HUDEP-2 (cell line): ENCODE data around the gene USP43.
"Not testable (repeated sequence)": the region's sequence is repeated elsewhere in the genome, so short reads cannot be mapped to it uniquely, and the experiment has no call there.

Source experiments
- DNase-seq, 76 experiments: peaks; one replicate each; lab custom pipeline; 2025; ENCODE audit not compliant: unreplicated experiment in 76 of 76; lab: John Stamatoyannopoulos, UW

Gene USP43, protein sequence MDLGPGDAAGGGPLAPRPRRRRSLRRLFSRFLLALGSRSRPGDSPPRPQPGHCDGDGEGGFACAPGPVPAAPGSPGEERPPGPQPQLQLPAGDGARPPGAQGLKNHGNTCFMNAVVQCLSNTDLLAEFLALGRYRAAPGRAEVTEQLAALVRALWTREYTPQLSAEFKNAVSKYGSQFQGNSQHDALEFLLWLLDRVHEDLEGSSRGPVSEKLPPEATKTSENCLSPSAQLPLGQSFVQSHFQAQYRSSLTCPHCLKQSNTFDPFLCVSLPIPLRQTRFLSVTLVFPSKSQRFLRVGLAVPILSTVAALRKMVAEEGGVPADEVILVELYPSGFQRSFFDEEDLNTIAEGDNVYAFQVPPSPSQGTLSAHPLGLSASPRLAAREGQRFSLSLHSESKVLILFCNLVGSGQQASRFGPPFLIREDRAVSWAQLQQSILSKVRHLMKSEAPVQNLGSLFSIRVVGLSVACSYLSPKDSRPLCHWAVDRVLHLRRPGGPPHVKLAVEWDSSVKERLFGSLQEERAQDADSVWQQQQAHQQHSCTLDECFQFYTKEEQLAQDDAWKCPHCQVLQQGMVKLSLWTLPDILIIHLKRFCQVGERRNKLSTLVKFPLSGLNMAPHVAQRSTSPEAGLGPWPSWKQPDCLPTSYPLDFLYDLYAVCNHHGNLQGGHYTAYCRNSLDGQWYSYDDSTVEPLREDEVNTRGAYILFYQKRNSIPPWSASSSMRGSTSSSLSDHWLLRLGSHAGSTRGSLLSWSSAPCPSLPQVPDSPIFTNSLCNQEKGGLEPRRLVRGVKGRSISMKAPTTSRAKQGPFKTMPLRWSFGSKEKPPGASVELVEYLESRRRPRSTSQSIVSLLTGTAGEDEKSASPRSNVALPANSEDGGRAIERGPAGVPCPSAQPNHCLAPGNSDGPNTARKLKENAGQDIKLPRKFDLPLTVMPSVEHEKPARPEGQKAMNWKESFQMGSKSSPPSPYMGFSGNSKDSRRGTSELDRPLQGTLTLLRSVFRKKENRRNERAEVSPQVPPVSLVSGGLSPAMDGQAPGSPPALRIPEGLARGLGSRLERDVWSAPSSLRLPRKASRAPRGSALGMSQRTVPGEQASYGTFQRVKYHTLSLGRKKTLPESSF

DNA sequence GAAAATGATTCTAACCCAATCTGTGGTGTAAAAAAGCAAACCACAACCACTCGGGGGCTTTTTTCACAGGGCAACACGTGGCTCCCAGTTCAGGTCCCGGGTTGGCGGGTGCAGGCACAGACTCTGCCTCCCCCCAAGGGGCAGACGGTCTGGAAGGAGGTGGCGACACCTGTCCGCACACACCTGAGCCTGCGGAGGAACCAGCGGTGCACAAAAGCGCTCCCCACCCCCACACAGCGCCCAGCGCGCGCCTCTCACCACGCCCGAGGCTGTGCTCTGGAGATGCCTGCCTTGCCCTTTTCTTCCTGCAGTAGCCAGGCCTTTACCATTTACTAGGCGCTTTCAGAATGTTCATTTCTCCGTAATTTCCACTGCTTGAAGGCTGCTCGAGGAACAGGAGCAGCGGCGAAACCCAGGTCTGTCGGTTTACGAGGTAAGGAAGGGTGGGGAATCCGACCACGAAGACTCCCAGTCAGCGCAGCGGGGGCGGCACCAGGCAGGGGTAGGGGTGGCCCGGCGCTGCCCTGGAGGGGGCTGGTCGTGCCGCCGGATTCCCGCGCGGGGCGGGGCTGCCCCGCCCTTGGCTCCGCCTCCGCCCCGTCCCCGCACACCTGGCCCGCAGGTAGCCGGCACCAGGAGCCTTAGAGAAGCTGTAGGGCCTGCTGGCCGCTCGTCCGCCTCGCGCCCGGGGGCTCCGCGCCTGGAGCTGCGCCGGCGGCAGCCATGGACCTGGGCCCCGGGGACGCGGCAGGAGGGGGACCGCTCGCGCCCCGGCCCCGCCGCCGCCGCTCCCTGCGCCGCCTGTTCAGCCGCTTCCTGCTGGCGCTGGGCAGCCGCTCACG lies at the start of gene USP43:
Gene USP43, plus strand, starts transcription at position 608 of the 842 bp plus-strand sequence. Its CDS starts 116 bp downstream, at position 724.
- peak in 46 of 76 experiments; percentile 4 to 76 (median 30) for DNase-seq

DNA sequence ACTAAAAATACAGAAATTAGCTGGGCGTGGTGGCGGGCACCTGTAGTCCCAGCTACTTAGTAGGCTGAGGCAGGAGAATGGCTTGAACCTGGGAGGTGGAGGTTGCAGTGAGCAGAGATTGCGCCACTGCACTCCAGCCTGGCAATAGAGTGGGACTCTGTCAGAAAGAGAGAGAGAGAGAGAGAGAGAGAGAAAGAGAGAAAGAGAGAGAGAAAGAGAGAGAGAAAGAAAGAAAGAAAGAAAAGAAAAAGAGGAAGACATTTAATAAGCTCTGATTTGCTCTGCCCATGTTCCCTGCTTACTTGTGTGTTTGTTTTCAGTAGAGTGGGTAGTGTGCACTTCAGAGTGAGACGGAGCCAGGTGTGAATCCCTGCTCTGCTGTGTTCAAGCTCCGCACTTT lies 47.7 kb upstream of the USP43 start:
- not testable (repeated sequence) for DNase-seq

DNA sequence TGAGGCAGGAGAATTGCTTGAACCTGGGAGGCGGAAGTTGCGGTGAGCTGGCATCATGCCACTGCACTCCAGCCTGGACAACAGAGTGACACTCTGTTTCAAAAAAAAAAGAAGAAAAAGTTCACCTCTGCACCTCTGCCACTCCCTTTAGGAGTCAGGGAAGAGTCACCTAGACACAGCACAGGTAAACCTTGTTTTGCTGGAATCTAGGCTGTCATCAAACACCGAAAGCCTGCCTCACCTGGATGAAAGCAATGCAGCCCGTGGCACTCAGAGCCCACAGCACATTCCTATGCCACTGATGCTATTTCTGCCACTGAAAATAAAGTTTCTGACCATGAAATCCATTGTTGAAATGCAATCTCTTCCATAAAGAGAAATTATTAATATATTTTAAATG lies 46.7 kb upstream of the USP43 start:
- no peak for DNase-seq

DNA sequence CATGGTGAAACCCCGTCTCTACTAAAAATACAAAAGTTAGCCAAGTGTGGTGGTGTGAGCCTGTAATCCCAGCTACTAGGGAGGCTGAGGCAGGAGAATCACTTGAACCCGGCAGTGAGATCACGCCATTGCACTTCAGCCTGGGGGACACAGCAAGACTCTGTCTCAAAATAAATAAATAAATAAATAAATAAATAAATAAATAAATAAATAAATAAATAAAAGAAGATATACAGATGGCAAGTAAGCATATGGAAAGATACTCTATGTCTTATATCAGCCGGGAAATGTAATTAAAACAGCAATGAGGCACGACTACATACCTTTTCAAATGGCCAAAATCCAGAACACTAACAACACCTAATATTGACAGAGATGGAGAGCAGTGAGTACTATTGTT lies 40.7 kb upstream of the USP43 start:
- DNase-seq: not testable (repeated sequence)

DNA sequence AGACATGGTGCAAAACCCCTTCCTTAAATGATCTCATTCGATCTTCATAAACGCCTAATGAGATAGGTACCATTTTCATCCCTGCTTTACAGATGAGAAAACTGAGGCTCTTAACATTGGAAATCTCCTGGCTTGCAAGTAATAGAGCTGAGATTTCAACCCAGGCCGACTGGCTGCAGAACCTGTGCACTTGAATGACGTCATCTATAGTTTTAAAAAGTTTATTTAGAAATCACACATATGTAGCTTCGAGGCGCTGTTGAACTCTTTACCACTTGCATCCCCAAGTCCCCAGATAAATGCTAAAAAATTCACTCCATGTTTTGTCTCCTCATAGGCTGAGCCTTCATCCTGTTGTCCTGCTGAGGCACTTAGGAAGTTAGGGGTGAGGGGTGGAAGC lies 38.9 kb upstream of the USP43 start:
- no peak for DNase-seq

DNA sequence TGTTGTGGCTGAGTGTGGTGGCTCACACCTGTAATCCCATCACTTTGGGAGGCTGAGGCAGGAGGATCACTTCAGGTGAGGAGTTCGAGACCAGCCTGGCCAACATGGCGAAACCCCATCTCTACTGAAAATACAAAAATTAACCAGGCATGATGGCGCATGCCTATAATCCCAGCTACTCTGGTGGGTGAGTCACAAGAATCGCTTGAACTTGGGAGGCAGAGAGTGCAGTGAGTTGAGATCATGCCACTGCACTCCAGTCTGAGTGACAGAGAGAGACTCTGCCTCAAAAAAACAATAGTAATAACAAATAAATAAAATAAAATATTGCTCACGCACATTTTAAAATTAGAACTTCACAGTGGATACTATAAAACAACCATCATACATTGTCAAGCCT lies 38.3 kb upstream of the USP43 start:
- DNase-seq: not testable (repeated sequence)

DNA sequence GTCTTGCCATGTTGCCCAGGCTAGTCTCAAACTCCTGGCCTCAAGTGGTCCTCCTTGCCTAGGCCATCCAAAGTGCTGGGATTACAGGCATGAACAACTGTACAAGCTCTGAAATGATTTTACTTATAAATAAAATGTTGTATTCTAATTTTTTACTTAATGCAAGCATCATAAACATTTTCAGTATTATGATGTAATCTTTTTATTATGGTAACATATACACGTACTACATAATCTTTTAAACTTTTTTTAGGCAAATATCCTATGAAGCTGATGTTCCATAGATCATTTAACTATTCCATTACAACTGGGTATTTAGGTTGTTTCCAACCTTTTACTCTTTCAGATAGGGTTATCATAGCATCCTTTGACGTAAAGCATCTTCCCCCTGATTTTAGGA lies 33.8 kb upstream of the USP43 start:
- no peak for DNase-seq

DNA sequence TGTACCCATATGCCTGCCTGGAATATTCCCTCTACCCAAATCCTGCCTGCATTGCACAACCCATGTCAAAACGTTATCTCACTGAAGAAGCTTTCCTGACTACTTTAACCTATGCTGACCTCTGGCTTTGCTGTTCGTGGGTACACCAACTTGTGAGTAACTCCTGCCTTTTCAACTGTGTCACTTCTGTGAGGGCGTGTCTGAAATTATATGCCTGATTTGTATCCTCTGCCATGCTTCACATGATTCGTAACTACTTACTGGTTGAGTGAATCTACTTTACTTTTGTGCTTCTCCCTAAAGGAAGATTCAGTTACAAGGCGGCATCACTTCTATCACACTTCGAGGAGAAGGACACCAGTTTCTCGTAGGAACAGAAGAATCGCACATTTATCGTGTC lies 33.3 kb upstream of the USP43 start:
- DNase-seq: no peak

DNA sequence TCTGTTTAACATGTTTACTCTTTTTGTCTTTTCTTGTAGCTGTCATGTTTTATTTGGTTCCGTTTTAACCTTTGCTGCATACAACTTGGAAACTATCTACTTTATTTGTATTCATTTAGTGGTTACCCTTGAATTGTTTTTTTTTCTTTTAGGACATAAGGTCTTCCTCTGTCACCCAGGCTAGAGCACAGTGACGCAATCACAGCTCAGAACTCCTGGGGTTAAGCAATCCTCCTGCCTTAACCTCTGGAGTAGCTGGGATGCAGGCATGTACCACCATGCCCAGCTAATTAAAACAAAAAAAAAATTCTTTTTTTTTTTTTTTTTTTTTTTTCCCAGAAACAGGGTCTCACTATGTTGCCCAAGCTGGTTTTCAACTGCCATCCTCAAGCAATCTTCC lies 29.8 kb upstream of the USP43 start:
- DNase-seq: no peak

DNA sequence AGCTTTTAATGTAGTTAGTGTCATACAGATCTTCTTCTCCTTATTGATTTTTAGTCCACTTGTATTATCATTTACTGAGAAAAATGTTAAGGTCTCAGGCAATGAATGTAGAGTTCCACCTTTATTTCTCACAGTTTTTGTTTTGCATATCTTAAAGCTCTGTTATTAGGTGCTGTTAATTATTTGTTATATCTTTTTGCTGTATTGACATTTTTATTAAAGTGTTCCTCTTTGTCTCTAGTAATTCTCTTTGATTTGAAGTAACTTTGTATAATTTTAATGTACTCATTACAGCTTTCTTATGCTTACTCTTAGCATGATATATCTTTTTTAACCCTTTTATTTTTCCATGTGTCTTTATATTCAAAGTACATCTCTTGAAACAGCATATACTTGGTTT lies 22.4 kb upstream of the USP43 start:
- DNase-seq: no peak

DNA sequence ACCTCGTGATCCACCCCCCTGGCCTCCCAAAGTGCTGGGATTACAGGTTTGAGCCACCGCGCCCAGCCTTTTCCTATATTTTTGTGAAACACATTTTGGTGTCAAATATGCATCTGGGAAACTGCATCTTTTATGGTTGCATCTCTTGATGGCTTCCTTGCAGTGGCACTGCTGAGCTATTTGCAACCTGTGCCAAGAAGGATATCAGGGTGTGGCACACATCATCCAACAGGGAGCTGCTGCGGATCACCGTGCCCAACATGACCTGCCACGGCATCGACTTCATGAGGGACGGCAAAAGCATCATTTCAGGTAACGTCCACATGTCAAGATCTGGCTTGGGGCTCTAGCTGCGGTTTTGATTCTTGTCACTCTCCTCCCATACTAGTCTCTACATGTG lies 16.8 kb upstream of the USP43 start:
- DNase-seq: no peak

DNA sequence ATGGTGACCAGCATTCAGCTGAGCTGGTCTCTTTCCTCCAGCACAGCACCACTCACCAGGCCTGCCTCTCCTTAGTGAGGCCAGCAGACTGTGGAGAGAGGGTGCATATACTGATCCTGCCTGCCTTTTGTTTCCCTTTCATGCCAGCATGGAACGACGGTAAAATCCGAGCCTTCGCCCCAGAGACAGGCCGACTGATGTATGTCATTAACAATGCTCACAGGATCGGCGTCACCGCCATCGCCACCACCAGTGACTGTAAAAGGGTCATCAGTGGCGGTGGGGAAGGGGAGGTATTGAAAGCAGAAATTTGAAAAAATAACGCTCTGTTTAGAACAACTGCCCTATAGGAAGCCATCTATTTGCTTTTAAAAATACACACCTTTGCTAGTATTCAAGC lies 12.6 kb upstream of the USP43 start:
- no peak for DNase-seq

DNA sequence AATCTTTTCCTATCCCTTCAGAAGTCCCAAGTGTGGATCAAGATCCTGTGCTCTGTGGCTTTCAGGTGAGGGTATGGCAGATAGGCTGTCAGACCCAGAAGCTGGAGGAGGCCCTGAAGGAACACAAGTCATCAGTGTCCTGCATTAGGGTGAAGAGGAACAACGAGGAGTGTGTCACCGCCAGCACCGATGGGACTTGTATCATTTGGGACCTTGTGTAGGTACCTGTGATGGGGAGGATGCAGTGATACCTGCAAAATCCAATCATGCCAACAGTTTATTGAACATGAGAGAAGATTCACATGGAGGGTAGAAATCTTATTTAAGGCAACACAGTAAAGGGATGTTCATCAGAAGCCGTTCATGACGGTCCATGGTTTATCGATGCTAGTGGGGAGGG lies 10.0 kb upstream of the USP43 start:
- DNase-seq: no peak

DNA sequence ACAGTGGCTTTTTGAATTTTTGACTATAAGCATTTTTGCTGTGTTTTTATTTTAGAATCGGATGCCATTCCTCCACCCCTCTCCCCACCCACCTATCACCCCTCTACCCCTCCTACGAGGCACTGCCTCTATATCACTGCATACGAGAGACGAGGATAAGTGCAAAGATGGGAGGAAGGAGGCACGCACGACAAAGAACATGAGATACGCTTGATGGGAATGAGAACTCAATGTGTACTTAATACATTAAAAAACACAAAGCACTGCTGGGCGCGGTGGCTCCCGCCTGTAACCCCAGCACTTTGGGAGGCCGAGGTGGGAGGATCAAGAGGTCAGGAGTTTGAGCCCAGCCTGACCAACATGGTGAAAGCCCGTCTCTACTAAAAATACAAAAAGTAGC lies 8.8 kb upstream of the USP43 start:
- DNase-seq: no peak

DNA sequence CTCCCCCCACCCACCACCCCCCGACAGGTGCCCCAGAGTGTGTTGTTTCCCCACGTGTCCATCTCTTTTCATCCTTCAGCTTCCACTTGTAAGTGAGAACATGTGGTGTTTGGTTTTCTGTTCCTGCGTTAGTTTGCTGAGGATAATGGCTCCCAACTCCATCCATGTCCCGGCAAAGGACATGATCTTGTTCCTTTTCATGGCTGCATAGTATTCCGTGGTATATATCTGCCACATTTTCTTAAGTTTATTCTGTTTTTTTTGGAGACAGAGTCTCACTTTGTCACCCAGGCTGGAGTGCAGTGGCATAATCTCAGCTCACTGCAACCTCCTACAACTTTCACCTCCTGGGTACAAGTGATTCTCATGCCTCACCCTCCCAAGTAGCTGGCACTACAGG lies 4.9 kb upstream of the USP43 start:
- not testable (repeated sequence) for DNase-seq

DNA sequence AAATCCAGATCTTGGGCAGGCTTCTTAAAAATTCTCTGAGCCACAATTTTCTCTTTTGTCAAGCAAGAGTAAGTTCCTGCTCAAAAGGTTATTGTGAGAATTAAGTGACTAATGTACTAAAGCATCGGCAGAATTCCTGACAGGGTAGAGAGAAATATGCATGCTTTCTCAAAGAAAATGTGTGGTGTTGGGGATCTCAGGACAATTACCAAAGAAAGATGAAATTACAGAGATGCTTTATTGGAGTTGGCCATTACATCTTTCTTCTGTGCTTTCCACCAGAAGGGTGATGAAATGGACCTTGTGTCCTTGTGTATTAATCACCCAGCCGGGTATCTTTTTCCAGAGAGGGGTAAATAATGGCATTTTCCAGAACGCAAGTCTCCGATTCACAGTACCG lies 1.7 kb upstream of the USP43 start:
- DNase-seq: no peak

DNA sequence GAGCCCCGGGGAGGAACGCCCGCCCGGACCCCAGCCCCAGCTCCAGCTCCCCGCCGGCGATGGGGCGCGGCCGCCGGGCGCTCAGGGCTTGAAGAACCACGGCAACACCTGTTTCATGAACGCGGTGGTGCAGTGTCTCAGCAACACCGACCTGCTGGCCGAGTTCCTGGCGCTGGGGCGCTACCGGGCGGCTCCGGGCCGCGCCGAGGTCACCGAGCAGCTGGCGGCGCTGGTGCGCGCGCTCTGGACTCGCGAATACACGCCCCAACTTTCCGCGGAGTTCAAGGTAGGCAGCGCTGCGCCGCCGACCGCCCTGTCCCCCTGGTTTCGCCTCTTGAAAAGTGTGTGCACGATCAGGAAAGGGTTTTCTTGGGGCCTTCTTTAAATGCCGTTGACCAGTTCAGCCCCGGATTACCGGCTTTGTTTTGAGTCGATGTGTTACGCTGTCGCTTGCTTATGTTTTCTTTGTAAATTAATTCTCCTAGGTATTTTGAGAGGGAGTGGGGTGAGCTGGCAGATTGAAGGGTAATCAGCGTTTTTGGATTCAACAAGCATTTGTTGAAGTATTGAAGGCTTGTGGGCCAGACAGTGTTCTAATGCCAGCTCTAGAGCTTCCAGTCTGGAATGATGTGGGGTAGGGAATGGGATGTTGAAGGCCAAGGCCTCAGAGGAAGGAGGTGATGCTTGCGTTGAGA lies 681 bp downstream of the USP43 start:
- peak in 50 of 76 experiments; percentile 5 to 60 (median 32) for DNase-seq

DNA sequence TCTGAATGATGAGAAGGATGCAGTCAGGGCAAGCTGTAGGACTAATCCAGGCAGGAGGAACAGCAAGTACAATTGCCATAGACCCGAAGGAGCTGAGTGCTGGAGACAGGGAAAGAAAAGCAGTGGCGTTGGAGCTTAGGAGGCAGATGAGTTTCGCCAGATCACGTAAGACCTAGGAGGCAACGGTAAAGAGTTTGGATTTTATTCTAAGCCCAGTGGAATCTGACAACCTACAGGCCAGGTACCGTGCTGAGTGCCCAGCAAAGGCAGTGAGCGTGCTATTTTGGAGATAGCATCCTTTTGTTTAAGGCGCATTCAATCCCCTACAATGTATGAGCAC lies 1.2 kb downstream of the USP43 start:
- no peak for DNase-seq

DNA sequence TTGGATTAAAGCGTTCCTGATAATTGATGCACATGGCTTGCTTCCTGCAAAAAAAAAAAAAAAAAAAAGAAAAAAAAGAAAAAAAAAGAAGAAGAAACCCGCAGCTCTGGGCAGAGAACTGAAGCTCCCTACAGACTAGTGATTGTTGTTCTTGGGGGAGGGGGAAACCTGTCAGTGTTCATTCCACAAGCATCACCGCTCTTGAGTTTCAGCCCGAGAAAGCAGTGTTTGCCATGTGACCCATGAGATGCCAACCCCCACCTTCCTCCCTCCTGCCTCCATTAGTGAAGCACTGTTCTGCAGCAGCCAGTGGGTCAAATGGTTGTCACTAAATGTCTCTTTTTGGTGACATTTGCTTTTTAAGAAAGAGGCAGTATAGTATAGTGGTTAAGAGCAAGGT lies 1.7 kb downstream of the USP43 start:
- no peak for DNase-seq

DNA sequence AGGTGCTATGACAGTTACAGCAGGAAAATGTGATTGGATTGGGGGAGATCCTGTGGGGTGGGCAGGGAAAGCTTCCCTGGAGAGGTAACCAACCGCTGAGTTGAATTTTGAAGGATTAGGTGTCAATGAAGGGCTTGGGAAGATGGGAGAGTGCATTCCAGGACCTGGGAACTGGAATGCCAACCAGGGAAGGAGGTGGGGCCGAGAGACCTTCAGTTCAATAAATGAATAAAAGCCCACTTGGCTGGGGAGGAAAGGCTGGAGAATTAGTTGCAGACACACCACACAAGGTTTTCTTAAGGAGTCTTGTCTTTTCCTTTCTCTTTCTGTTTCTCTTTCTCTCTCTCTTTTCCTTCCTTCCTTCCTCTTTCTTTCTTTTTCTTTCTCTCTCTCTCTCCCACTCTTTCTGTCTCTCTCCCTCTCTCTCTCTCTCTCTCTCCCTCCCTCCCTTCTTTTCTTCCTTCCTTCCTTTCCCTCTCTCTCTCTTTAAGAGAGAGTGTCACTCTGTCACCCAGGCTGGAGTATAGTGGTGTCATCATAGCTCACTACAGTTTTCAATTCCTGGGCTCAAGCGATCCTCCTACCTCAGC lies 3.3 kb downstream of the USP43 start:
- DNase-seq: no peak
